T-helper 2 cell treated with Interferon-gamma antibody and Interleukin-4, amounts not matched to agents 5 μg/mL and 100 μg/mL, for 36 hours (primary cell): ENCODE results near the gene TCN1.
"Not testable (repeated sequence)": the region's sequence is repeated elsewhere in the genome, so short reads cannot be mapped to it uniquely, and the experiment has no call there.

Source experiments
- DNase-seq: peaks from one replicate; pipeline ENCODE4 v3.0.0; 2021; ENCODE audit warnings: low spot score
- H3K27ac Mint-ChIP-seq: one replicate; pipeline ENCODE4 v1.8.0; 2021; ENCODE audit warnings: mild to moderate bottlenecking, mixed read lengths
- H3K27me3 Mint-ChIP-seq: one replicate; pipeline ENCODE4 v1.8.0; 2021; ENCODE audit warnings: low read depth, mixed read lengths
- H3K36me3 Mint-ChIP-seq: one replicate; pipeline ENCODE4 v1.8.0; 2021; ENCODE audit warnings: low read depth, mixed read lengths
- H3K4me1 Mint-ChIP-seq: one replicate; pipeline ENCODE4 v1.8.0; 2021; ENCODE audit warnings: low read depth, mixed read lengths
- H3K4me3 Mint-ChIP-seq: one replicate; pipeline ENCODE4 v1.8.0; 2022; ENCODE audit warnings: mild to moderate bottlenecking, moderate library complexity, mixed read lengths
- H3K9me3 Mint-ChIP-seq: one replicate; pipeline ENCODE4 v1.8.0; 2021; ENCODE audit warnings: mixed read lengths

Gene TCN1

GRCh38 chr11:59866397-59866796, at the start of gene TCN1:
Gene TCN1 (minus strand): TSS chr11:59866487. CDS start chr11:59866470, 17 bp downstream.
- peaks cover 7% of the 10 kb centered on the region for H3K4me1 Mint-ChIP-seq
- H3K36me3 Mint-ChIP-seq: no peaks in the 10 kb centered on the region
- no peak for DNase-seq
- H3K27me3 Mint-ChIP-seq: peaks cover 3% of the 10 kb centered on the region
- no peak within 1 kb of the TSS for H3K27ac Mint-ChIP-seq
- peaks cover 12% of the 10 kb centered on the region for H3K9me3 Mint-ChIP-seq
- no peak within 1 kb of the TSS for H3K4me3 Mint-ChIP-seq

- H3K27me3 Mint-ChIP-seq: peaks cover 10% of the 10 kb centered on the region
- H3K27ac Mint-ChIP-seq, H3K4me1 Mint-ChIP-seq, H3K9me3 Mint-ChIP-seq, H3K4me3 Mint-ChIP-seq, H3K36me3 Mint-ChIP-seq, DNase-seq: not testable (repeated sequence)
Observed at GRCh38 chr11:59903569-59903968, 37.3 kb upstream of the TCN1 start.

- DNase-seq: no peak
- Mint-ChIP-seq H3K9me3 (no peaks in the 10 kb centered on the region), H3K4me3 (no peak overlapping the region), H3K4me1 (no peaks in the 10 kb centered on the region), H3K27me3 (peaks cover 4% of the 10 kb centered on the region), H3K36me3 (no peaks in the 10 kb centered on the region), H3K27ac (no peak overlapping the region)
Observed at GRCh38 chr11:59901306-59901705, 35.0 kb upstream of the TCN1 start.

GRCh38 chr11:59900366-59901126, 34.3 kb upstream of the TCN1 start:
- Mint-ChIP-seq H3K36me3 (no peaks in the 10 kb centered on the region), H3K27me3 (no peaks in the 10 kb centered on the region), H3K27ac (no peak overlapping the region), H3K4me1 (no peaks in the 10 kb centered on the region), H3K9me3 (no peaks in the 10 kb centered on the region), H3K4me3 (no peak overlapping the region)
- DNase-seq: no peak

- H3K27me3 Mint-ChIP-seq: no peaks in the 10 kb centered on the region
- no peaks in the 10 kb centered on the region for H3K36me3 Mint-ChIP-seq
- DNase-seq: no peak
- H3K4me3 Mint-ChIP-seq: no peak overlapping the region
- no peaks in the 10 kb centered on the region for H3K4me1 Mint-ChIP-seq
- H3K9me3 Mint-ChIP-seq: no peaks in the 10 kb centered on the region
- no peak overlapping the region for H3K27ac Mint-ChIP-seq
Observed at GRCh38 chr11:59899532-59899931, 33.2 kb upstream of the TCN1 start.

GRCh38 chr11:59898650-59899049, 32.4 kb upstream of the TCN1 start:
- no peak for DNase-seq
- no peak overlapping the region for H3K27ac Mint-ChIP-seq
- H3K27me3 Mint-ChIP-seq: peaks cover 3% of the 10 kb centered on the region
- H3K4me1 Mint-ChIP-seq: no peaks in the 10 kb centered on the region
- H3K9me3 Mint-ChIP-seq: no peaks in the 10 kb centered on the region
- no peaks in the 10 kb centered on the region for H3K36me3 Mint-ChIP-seq
- no peak overlapping the region for H3K4me3 Mint-ChIP-seq

- Mint-ChIP-seq H3K36me3 (no peaks in the 10 kb centered on the region), H3K4me3 (no peak overlapping the region), H3K27me3 (peaks cover 6% of the 10 kb centered on the region), H3K27ac (no peak overlapping the region), H3K9me3 (no peaks in the 10 kb centered on the region), H3K4me1 (no peaks in the 10 kb centered on the region)
- DNase-seq: no peak
Observed at GRCh38 chr11:59898046-59898445, 31.8 kb upstream of the TCN1 start.

- H3K27ac Mint-ChIP-seq: no peak overlapping the region
- peaks cover 13% of the 10 kb centered on the region for H3K9me3 Mint-ChIP-seq
Observed at GRCh38 chr11:59894616-59895015, 28.3 kb upstream of the TCN1 start.

GRCh38 chr11:59891781-59892181, 25.5 kb upstream of the TCN1 start:
- Mint-ChIP-seq H3K27ac (no peak overlapping the region), H3K4me3 (no peak overlapping the region), H3K36me3 (no peaks in the 10 kb centered on the region), H3K27me3 (peaks cover 6% of the 10 kb centered on the region), H3K9me3 (peaks cover 24% of the 10 kb centered on the region), H3K4me1 (no peaks in the 10 kb centered on the region)
- DNase-seq: no peak

More at GRCh38 chr11:59894616-59895015, 28.3 kb upstream of the TCN1 start:
- DNase-seq: no peak
- peaks cover 6% of the 10 kb centered on the region for H3K27me3 Mint-ChIP-seq
- no peaks in the 10 kb centered on the region for H3K36me3 Mint-ChIP-seq
- no peaks in the 10 kb centered on the region for H3K4me1 Mint-ChIP-seq
- H3K4me3 Mint-ChIP-seq: no peak overlapping the region

GRCh38 chr11:59887156-59887555, 20.9 kb upstream of the TCN1 start:
- H3K27ac Mint-ChIP-seq, DNase-seq, H3K27me3 Mint-ChIP-seq, H3K4me3 Mint-ChIP-seq, H3K4me1 Mint-ChIP-seq, H3K36me3 Mint-ChIP-seq: not testable (repeated sequence)
- H3K9me3 Mint-ChIP-seq: peaks cover 24% of the 10 kb centered on the region

- peaks cover under 1% of the 10 kb centered on the region for H3K9me3 Mint-ChIP-seq
- H3K36me3 Mint-ChIP-seq: no peaks in the 10 kb centered on the region
- no peak overlapping the region for H3K4me3 Mint-ChIP-seq
- no peak for DNase-seq
- no peaks in the 10 kb centered on the region for H3K27me3 Mint-ChIP-seq
- H3K4me1 Mint-ChIP-seq: no peaks in the 10 kb centered on the region
- no peak overlapping the region for H3K27ac Mint-ChIP-seq
Observed at GRCh38 chr11:59883597-59883996, 17.3 kb upstream of the TCN1 start.

- no peak overlapping the region for H3K4me3 Mint-ChIP-seq
- H3K27ac Mint-ChIP-seq: no peak overlapping the region
- H3K36me3 Mint-ChIP-seq: no peaks in the 10 kb centered on the region
- peaks cover 4% of the 10 kb centered on the region for H3K27me3 Mint-ChIP-seq
- no peak for DNase-seq
- H3K4me1 Mint-ChIP-seq: no peaks in the 10 kb centered on the region
- H3K9me3 Mint-ChIP-seq: no peaks in the 10 kb centered on the region
Observed at GRCh38 chr11:59879567-59879966, 13.3 kb upstream of the TCN1 start.

- H3K36me3 Mint-ChIP-seq: no peaks in the 10 kb centered on the region
- H3K27ac Mint-ChIP-seq: no peak within 1 kb of the TSS
- DNase-seq: no peak
- H3K9me3 Mint-ChIP-seq: no peaks in the 10 kb centered on the region
- H3K27me3 Mint-ChIP-seq: peaks cover 4% of the 10 kb centered on the region
- no peaks in the 10 kb centered on the region for H3K4me1 Mint-ChIP-seq
- no peak within 1 kb of the TSS for H3K4me3 Mint-ChIP-seq
Observed at GRCh38 chr11:59878575-59878974, 12.3 kb upstream of the TCN1 start, which contains the start of gene OOSP3. Gene OOSP3 (plus strand): TSS chr11:59878782. CDS start chr11:59878809, 27 bp downstream.

GRCh38 chr11:59877784-59878183, 11.5 kb upstream of the TCN1 start:
- Mint-ChIP-seq H3K27ac (no peak overlapping the region), H3K27me3 (peaks cover 4% of the 10 kb centered on the region), H3K4me1 (peaks cover 2% of the 10 kb centered on the region), H3K4me3 (no peak overlapping the region), H3K36me3 (no peaks in the 10 kb centered on the region), H3K9me3 (no peaks in the 10 kb centered on the region)
- DNase-seq: no peak

- no peak for DNase-seq
- no peaks in the 10 kb centered on the region for H3K36me3 Mint-ChIP-seq
- H3K4me1 Mint-ChIP-seq: peaks cover 2% of the 10 kb centered on the region
- H3K27ac Mint-ChIP-seq: no peak overlapping the region
- H3K27me3 Mint-ChIP-seq: peaks cover 4% of the 10 kb centered on the region
- H3K9me3 Mint-ChIP-seq: no peaks in the 10 kb centered on the region
- H3K4me3 Mint-ChIP-seq: no peak overlapping the region
Observed at GRCh38 chr11:59877325-59877724, 11.0 kb upstream of the TCN1 start.
